HCT116 (cell line): Measurements from ENCODE around the gene IDI1. TPM values are rescaled to one million over a fixed set of nuclear protein-coding genes. Genes with fewer than 3 reads are reported as not detected.

Experiments used
- ATAC-seq: fragments of 200-7000 bp; cut with Tn5 transposase; 2 replicates; pipeline ENCODE4 v1.9.1; 2020; ENCODE audit warnings: mild to moderate bottlenecking, moderate library complexity
- BruUV-seq: library from RNA; stranded (reverse); fragments of 400-500 nt; replicated peaks from 2 replicates; lab custom pipeline; 2021; lab: Mats Ljungman, UMichigan
- CTCF ChIA-PET: fragments of 300-600 bp; sonication (Branson Sonifier 250); formaldehyde crosslinking; loops from one replicate; lab custom pipeline; 2021; ENCODE audit warnings: antibody characterized with exemption; lab: Charles Lee
- POLR2A ChIA-PET: fragments of 300-600, 350-600 bp; sonication (Branson Sonifier 250); formaldehyde crosslinking; loops from one replicate; lab custom pipeline; 2021; ENCODE audit warnings: antibody characterized with exemption; lab: Charles Lee
- RAD21 ChIA-PET, 2 experiments: fragments of 300-600 bp; sonication (Branson Sonifier 250); formaldehyde crosslinking; loops; one replicate each; lab custom pipeline; 2023; ENCODE audit warnings: low total read pairs in 2 of 2; ENCODE audit not compliant: uncharacterized antibody in 2 of 2, unreplicated experiment in 2 of 2, low non-redundant PET in 1 of 2; lab: Charles Lee
- DNase-seq: peaks from one replicate; pipeline ENCODE4 v3.0.0-alpha.2; 2010; ENCODE audit warnings: low read depth, low spot score
- H2AFZ ChIP-seq: fragments of 200-600 bp; shearing (Covaris generic), sonication (generic); 2 replicates; pipeline ENCODE4 v1.6.1; 2017; ENCODE audit warnings: low read depth, mixed run types, mixed read lengths, antibody characterized with exemption, low read length; ENCODE audit not compliant: poor library complexity, severe bottlenecking
- H3K27ac ChIP-seq: 2 replicates; pipeline ENCODE4 v1.5.1; 2012; ENCODE audit warnings: low read depth, low read length
- H3K27me3 ChIP-seq: fragments of 200-600 bp; sonication (generic); 2 replicates; pipeline ENCODE4 v1.6.1; 2016; ENCODE audit warnings: mixed run types, low read length, mixed read lengths; ENCODE audit not compliant: insufficient read depth
- H3K36me3 ChIP-seq, 2 experiments: fragments of 200-500 bp in 1 of 2; fragments of 200-600 bp in 1 of 2; sonication (Bioruptor generic) in 1 of 2; sonication (generic) in 1 of 2; 2 replicates each; pipeline versions ENCODE4 v1.5.1 to v1.6.1; 2014 to 2016; ENCODE audit warnings: low read length in 2 of 2, inconsistent platforms in 1 of 2, mixed read lengths in 1 of 2, mixed run types in 1 of 2; ENCODE audit not compliant: insufficient read depth in 2 of 2, control insufficient read depth in 1 of 2
- H3K4me1 ChIP-seq, 2 experiments: fragments of 200-600 bp in 1 of 2; sonication (generic) in 1 of 2; 2 replicates each; pipeline versions ENCODE4 v1.5.1 to v1.6.1; 2012 to 2017; ENCODE audit warnings: low read length in 2 of 2, inconsistent platforms in 1 of 2, mild to moderate bottlenecking in 1 of 2, mixed read lengths in 1 of 2, mixed run types in 1 of 2, moderate library complexity in 1 of 2; ENCODE audit not compliant: insufficient read depth in 2 of 2, control insufficient read depth in 1 of 2
- H3K4me2 ChIP-seq: fragments of 200-600 bp; sonication (generic); 2 replicates; pipeline ENCODE4 v1.6.1; 2017; ENCODE audit warnings: mixed run types, low read length, mixed read lengths
- H3K4me3 ChIP-seq, 2 experiments: fragments of 200-600 bp in 1 of 2; sonication (generic) in 1 of 2; replicated peaks in 1 of 2; 2 replicates each; pipeline ENCODE4 v1.5.1; 2011 to 2016; ENCODE audit warnings: low read length in 2 of 2, control low read depth in 1 of 2, low read depth in 1 of 2, mild to moderate bottlenecking in 1 of 2, mixed read lengths in 1 of 2, mixed run types in 1 of 2
- H3K79me2 ChIP-seq: fragments of 200-600 bp; sonication (generic); 2 replicates; pipeline ENCODE4 v1.6.1; 2017; ENCODE audit warnings: mild to moderate bottlenecking, mixed run types, low read length, moderate library complexity, mixed read lengths; ENCODE audit not compliant: insufficient read depth
- H3K9ac ChIP-seq: fragments of 200-600 bp; sonication (generic); 2 replicates; pipeline ENCODE4 v1.6.1; 2016; ENCODE audit warnings: low read length, mixed read lengths
- H3K9me2 ChIP-seq: fragments of 200-600 bp; sonication (generic), shearing (Covaris generic); 2 replicates; pipeline ENCODE4 v1.6.1; 2017; ENCODE audit warnings: mixed run types, mild to moderate bottlenecking, moderate library complexity; ENCODE audit not compliant: insufficient read depth
- H3K9me3 ChIP-seq, 2 experiments: fragments of 200-500 bp in 1 of 2; fragments of 200-600 bp in 1 of 2; sonication (Bioruptor generic) in 1 of 2; sonication (generic) in 1 of 2; 2 replicates each; pipeline ENCODE4 v1.6.1; 2014 to 2017; ENCODE audit warnings: low read length in 2 of 2, mixed read lengths in 2 of 2, inconsistent platforms in 1 of 2, low read depth in 1 of 2, mild to moderate bottlenecking in 1 of 2, mixed run types in 1 of 2, moderate library complexity in 1 of 2; ENCODE audit not compliant: control insufficient read depth in 1 of 2, insufficient read depth in 1 of 2
- H4K20me1 ChIP-seq: fragments of 200-600 bp; sonication (generic), shearing (Covaris generic); 2 replicates; pipeline ENCODE4 v1.6.1; 2017; ENCODE audit warnings: mixed run types, mild to moderate bottlenecking, moderate library complexity; ENCODE audit not compliant: insufficient read depth
- CBX3 ChIP-seq: IDR thresholded peaks from 2 replicates; pipeline ENCODE4 v1.6.1; 2012; ENCODE audit warnings: low read depth
- CTCF ChIP-seq, 3 experiments: fragments of 200-600 bp in 1 of 3; sonication (generic) in 1 of 3; IDR thresholded peaks in 2 of 3; conservative IDR thresholded peaks in 1 of 3; 2 replicates each; pipeline ENCODE4 v1.5.1; 2012 to 2017; ENCODE audit warnings: low read depth in 2 of 3, low read length in 2 of 3, antibody characterized with exemption in 1 of 3, borderline replicate concordance in 1 of 3, control low read depth in 1 of 3, mild to moderate bottlenecking in 1 of 3, mixed read lengths in 1 of 3, mixed run types in 1 of 3, moderate library complexity in 1 of 3; ENCODE audit not compliant: insufficient read depth in 1 of 3
- EGR1 ChIP-seq: IDR thresholded peaks from 2 replicates; pipeline ENCODE4 v1.6.1; 2012; ENCODE audit warnings: low read depth
- ELF1 ChIP-seq: IDR thresholded peaks from 2 replicates; pipeline ENCODE4 v1.6.1; 2012; ENCODE audit warnings: low read depth, borderline replicate concordance
- EZH2 ChIP-seq: fragments of 200-600 bp; sonication (generic); IDR thresholded peaks from 2 replicates; pipeline ENCODE4 v1.6.1; 2017; ENCODE audit warnings: antibody characterized with exemption, mixed run types
- EZH2phosphoT487 ChIP-seq: fragments of 200-600 bp; IDR thresholded peaks from 2 replicates; pipeline ENCODE4 v1.6.1; 2018; ENCODE audit warnings: antibody characterized with exemption, borderline replicate concordance
- POLR2A ChIP-seq: IDR thresholded peaks from 2 replicates; pipeline ENCODE4 v1.7.0; 2011; ENCODE audit warnings: borderline replicate concordance; ENCODE audit not compliant: insufficient read depth, insufficient read length; ENCODE audit errors: extremely low read depth
- POLR2AphosphoS5 ChIP-seq: IDR thresholded peaks from 2 replicates; pipeline ENCODE4 v1.6.1; 2011; ENCODE audit warnings: mild to moderate bottlenecking, low read depth, low read length, moderate library complexity
- SP1 ChIP-seq: IDR thresholded peaks from 2 replicates; pipeline ENCODE4 v1.6.1; 2012; ENCODE audit warnings: low read depth
- SRF ChIP-seq: IDR thresholded peaks from 2 replicates; pipeline ENCODE4 v1.6.1; 2012; ENCODE audit warnings: low read depth
- ZNF274 ChIP-seq: fragments of 200-500 bp; sonication (Bioruptor generic); IDR thresholded peaks from 2 replicates; pipeline ENCODE4 v1.6.1; 2014; ENCODE audit warnings: mild to moderate bottlenecking, low read depth, low read length, inconsistent platforms
- intact Hi-C: fragments of 100-400 bp; cut with micrococcal nuclease; formaldehyde crosslinking; loops from 2 replicates; pipeline ENCODE4 v1.10.0; 2022
- total RNA-seq: library from RNA; stranded (reverse); gene quantifications from one replicate; pipeline ENCODE4 v1.2.1, GENCODE V29; 2021; ENCODE audit not compliant: unreplicated experiment

IDI1 gene
- total RNA-seq, 1 experiment from 2014 or later = 37.8 TPM

GRCh38 chr10:1036341-1036791 lies 12.6 kb downstream of the IDI1 start:
- no TSS peak for BruUV-seq
- H3K27me3 ChIP-seq = no peaks in the 10 kb centered on the region
- RAD21 ChIA-PET = no interaction called here
- no peak for DNase-seq
- no peak for ATAC-seq
- H3K4me2 ChIP-seq = no peak overlapping the region
- H3K36me3 ChIP-seq = peaks cover 12 to 14% of the 10 kb centered on the region in 2 experiments
- 0 out of 4 replicates have a peak, but pooled peaks cover 0 to 3% of the 10 kb centered on the region in 2 experiments for H3K4me1 ChIP-seq
- no peak overlapping the region for H2AFZ ChIP-seq
- H3K79me2 ChIP-seq = no peaks in the 10 kb centered on the region
- no peak overlapping the region for H3K4me3 ChIP-seq
- intact Hi-C loops = no loop called here
- H3K27ac ChIP-seq = no peak overlapping the region
- TF ChIP-seq CBX3 = no peak
- no peak for TF ChIP-seq CTCF (IDR thresholded peaks at IDR 0.05 in 2 of 3, conservative IDR thresholded peaks at IDR 0.05 in 1 of 3; ENCODE audit: borderline replicate concordance in 1 of 3, insufficient read depth in 1 of 3, low read depth in 2 of 3, low read length in 2 of 3)
- TF ChIP-seq POLR2AphosphoS5 = no peak
- no peak for TF ChIP-seq ELF1
- TF ChIP-seq ZNF274 = no peak
- TF ChIP-seq SP1 = no peak
- TF ChIP-seq EGR1 = no peak
- TF ChIP-seq POLR2A = no peak
- TF ChIP-seq EZH2phosphoT487 = no peak
- TF ChIP-seq SRF = no peak
- no peak for TF ChIP-seq EZH2
- POLR2A ChIA-PET = no interaction called here
- CTCF ChIA-PET = no interaction called here
- no peaks in the 10 kb centered on the region for H3K9me3 ChIP-seq
- H3K9me2 ChIP-seq = no peaks in the 10 kb centered on the region
- H4K20me1 ChIP-seq = no peaks in the 10 kb centered on the region
- H3K9ac ChIP-seq = no peak overlapping the region
